DMS114 treated with DMSO at 0.1 percent for 48 hours (cell line): Measurements from ENCODE around the gene ATF7.
"Not testable (repeated sequence)": the region's sequence is repeated elsewhere in the genome, so short reads cannot be mapped to it uniquely, and the experiment has no call there.

ENCODE experiments used
- DNase-seq: peaks from one replicate; lab custom pipeline; 2025; ENCODE audit not compliant: unreplicated experiment; lab: John Stamatoyannopoulos, UW

The ATF7 gene

DNA sequence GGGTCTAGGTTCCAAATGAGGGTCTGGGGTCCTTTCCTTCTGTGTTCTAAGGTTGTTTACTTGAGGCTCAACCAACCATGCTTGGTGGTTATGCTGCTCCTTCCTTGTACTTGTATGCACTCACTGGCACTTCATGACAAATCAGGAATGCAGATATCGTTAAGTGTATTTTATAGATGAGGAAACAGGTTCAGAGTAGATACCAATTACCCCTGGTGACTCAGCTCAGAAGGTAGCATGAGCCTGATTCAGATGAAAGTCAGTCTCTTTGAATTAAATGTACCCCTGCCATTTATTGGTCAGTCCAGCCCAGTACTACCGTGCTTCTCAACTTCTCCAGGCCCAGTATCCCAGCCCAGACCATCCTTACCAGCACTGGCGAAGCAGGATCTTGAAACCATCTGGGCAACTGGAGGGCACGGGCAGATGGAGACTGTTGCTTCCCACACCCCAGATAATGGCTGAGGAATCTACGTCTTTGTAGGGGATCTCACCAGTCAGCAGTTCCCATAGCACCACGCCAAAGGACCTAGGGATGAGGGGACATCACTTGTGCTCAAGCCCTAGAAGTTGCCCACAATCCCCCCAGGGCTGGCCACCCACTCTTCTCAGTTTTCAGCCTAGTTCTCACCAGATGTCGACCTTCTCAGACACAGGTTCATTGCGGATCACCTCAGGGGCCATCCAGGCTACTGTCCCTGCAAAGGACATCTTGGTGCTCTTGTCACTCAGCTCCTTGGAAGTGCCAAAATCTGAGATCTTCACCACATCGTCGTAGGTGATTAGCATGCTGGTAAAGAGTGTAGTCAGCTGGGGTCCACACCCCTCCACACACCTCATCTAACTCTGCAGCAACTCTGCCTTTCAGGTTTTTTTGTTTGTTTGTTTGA is 141.3 kb downstream of the ATF7 start:
- no peak for DNase-seq

DNA sequence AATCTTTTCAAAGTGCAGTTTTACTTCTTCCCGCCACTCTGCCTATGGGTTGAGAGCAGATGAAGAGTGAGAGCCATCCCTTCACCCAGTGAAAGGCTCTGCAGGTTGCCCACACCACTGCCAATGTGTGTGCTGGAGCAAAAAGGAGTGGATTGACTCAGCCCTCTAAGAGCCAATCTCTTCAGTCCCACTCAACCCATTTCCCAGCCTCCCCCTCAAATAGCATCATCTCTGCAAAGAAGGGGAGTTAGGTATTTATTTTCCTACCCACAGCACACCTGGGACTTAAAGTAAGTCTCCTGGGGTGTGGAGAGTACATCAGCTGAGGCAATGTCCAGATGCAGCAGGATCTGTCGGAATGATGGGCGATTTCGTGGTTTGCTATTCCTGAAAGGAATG is 142.2 kb downstream of the ATF7 start:
- DNase-seq: no peak

DNA sequence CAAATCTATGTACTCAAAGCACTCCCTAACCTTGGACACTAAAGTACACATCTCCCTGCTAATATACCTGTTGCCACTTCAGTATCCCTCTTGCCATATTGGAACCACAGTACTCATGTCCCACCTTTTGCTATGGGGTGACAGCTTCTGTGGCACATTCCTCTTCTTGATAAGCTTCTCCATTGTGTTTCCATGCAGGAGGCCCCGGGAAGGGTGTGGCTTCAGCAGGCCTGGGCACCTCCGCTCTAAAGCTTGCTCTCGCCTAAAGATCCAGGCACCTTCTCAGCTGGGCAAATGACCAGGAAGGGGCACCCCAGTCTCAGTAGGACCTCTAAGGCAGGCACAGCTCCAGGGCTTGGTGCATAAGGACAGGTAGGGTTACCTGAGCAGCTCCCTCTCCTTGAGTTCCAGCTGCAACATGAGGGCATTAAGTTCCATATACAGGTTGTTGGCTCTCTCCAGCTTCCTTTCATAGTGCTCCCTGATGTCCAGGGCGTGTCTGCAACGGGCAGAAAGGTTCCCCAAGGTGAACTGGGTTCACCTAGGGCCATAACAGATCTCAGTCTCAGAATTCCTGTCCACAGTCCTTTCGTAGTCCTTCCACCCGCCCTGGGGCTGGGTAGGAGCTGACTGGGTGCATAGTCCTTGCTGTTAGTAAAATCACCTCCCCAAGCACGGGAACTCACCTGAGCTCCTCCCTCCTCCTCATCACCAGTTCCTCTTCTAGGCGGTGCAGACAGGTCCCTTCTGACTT is 142.8 kb downstream of the ATF7 start:
- DNase-seq: no peak

DNA sequence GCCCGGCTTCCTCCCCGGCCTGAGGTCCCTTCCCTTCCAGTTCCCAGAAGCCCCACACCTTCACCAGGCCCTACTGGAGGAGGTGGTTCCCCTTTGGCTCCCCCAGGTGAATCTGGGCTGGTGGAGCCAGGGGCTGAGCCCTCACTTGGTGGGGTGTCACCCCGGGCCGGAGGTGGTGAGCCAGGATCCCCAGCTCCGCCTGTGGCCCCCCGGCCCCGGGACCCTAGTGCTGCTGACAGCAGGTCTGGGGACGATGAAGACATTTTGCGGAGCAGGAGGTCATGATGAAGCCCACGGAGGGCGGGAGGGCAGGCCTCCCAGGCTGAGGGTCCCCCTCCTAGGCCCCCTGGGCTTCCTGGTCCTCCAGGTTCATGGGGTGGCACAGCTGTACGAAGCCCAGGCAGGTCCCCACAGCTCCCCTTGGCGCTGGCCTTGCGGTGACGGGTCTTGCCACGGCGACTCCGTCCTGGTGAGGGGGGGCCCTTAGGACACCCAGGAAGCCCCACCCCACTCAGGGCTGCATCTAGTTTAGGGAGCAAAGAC is 143.5 kb downstream of the ATF7 start:
- DNase-seq: no peak

DNA sequence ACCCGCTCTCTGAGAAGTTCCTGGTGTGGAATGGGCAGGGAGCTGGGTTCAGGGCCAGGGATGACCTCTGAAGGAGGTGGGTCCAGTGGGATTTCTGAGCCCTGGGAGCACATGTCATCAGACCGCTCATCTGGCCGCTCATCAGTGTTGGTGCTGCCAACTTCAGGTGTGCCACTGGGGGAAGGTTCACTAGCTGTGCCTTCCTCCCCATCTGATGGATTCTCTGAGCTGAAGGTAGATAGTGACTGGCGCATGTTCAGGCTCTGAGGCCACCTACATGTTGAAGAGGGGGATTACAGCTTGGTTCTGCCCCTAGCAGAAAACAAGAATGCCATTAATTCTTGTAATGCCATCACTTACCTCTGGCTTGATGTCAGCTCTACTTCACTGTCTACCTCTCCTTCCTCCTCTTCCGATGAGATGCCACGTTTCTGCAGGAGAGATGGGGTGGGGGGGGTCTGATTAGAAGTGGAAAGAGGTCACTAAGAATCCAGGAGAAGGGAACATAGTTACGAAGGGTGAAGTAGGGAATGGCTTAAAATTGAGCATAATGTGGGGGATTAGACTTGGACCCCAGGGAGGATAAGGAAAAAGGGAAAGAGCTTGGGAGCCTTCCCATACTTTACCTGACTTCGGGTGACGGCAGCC is 144.1 kb downstream of the ATF7 start:
- DNase-seq: peak; percentile 55

DNA sequence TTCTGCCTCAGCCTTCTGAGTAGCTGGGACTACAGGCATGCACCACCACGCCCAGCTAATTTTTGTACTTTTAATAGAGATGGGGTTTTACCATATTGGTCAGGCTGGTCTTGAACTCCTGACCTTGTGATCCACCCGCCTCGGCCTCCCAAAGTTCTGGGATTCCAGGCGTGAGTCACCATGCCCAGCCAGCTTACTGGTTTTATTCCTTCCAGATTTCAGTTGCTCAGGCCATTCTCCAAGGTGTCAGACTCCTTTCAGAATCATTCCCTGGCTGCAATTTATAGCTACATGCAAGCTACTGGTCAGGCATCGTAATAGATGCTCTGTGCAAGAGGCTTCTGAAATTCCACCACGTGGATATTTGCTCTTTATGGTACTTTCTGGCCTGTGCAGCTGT is 144.7 kb downstream of the ATF7 start:
- DNase-seq: not testable (repeated sequence)

DNA sequence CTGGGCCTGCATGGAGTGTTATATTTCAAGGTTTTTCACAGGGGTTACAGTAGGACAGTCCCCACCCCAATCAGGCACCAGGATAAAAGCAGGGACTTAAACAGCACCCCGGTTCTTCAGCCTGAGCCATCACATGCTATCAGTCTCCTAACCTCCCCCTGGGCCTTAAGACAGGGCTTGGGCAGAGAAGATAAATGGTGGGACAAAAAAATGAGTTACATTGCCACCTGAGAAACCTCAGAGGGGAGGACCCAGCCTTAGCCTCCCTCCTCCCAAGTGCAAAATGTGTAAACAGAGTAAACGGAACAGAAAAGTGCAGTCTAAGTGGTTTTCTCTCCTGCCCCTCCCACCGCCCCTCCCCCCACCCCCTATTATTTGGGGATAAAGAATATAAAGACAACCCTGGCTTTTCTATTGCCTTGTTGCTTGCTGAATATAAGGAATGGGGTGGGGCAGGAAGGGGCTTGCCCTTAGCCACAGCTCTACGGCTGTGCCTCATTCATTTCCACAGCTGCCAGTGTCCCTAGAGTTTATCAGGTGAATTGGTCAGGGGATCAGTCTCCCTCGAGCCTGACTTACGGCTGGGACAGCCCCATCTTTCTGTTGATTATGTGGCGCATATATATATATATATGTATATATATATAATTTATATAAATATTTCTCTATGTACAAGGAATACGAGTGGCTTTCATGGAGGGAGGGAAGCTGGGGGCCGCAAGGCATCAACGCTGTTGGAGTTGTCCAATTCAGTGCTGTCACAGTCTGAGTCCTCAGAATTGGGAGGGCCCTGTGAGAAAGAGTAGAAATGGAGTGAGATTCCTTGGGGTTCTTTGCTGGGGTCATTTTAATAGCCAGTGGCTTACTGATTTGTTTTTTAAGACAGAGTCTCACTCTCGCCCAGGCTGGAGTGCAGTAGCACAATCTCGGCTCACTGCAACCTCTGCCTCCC is 145.4 kb downstream of the ATF7 start:
- no peak for DNase-seq

DNA sequence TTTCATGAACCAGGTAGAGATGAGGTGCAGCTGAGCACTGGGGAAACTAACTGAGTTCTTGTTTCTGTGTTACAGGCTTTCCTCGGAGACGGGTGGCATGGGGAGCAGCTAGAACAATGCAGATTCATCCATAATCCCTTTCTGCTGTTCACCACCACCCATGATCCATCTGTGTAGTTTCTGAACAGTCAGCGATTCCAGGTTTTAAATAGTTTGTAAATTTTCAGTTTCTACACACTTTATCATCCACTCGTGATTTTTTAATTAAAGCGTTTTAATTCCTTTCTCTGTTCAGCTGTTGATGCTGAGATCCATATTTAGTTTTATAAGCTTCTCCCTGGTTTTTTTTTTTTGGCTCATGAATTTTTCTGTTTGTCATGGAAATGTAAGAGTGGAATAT is 146.9 kb downstream of the ATF7 start:
- DNase-seq: no peak

DNA sequence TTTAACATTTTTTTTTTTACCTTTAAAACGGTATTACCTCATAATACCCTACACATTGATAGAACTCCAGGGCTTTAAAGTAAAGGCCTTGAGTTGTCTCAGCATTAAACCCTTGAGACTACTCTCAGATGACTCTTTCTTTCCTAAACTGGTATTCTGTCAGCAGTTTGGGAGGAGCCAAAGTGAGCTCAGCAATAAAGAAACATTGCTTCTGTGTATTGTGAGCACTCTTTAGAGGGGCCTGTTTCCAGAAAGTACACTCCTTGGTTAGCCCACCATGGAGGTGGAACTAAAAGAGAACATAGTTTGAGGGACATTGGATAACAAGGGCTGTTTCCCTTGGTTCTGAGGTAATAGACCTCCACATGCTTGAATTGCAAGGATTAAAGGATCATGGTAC is 147.3 kb downstream of the ATF7 start:
- DNase-seq: no peak

DNA sequence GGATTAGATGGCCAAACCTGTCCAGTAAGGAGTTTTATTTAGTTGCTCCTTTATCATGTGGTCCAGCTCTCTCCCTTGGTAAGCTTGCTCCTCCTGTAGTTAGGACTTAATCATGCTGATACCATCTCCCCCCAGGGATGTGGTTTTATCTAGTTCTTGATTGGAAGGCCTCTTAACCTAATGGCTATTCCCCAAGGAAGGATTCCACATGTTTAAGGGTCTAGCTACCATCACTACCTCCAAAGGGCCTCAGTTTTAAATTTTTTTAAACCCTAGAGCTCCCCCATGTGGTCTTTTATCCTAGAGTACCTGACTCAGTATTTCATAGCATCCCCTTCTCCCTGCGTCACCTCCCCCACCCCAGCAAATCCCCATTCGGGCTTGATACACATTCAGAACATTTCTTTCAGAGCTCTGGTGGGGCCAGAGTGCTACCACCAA is 149.4 kb downstream of the ATF7 start:
- peak; percentile 60 for DNase-seq

DNA sequence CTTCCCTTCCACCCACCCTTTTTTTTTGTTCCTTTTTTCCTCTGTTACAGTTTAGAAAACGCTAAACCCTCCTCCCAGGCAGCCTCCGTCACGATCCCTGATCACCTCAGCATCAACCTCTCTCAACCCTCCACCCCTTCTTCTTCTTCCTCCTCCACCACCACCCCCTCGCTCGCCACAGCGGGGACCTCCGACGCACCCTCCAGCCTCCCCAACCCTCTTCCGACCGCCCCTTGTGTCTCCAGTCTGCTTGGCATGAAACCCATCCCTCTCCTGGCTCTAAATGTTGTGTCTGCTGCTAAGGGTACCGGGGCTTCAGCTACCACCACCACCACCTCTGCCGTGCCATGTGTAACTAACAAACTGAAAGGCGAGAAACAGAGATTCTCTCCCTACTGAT is 151.4 kb downstream of the ATF7 start:
- no peak for DNase-seq

DNA sequence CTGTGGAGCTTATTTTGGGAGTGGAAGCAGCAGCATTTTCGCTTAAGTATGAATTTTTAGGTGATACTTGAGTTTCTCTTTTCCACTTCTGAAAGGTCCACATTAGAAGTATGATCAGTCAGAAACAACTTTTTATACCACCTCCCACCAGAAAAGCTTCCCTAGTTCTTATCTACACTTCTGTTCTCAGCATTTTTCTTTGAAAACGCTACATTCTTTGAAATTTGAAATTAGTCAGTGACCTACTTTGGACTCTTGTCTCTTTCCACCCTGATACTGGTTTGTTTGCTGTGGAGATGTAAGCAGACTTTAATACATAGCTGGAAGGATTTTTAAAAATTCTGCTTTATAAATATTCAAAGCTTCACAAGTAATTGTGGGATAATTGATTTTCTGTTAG is 152.1 kb downstream of the ATF7 start:
- DNase-seq: no peak

DNA sequence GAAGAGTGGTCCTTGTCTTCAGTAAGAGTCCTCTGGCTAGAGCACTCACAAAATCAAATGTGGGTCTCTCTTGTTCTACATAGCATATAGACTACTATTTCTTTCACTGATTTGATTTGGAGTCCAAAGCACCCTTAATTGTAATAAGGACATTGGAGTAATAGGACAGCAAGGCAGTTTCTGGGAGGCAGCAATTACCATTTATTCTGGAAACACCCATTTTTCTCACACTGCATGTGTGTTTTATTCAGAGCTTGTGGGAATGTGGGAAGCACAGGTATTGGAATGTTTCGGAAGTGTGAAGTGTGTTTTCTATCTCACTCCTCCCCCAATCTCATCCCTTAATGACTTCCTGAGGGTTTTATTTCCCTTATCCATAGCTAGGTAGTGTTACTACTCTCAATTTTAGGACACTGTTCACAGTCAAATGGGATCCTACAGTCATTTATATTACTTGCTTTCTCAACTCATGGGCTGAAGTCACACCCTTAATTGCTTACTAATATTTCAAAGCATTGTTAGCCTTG is 154.1 kb downstream of the ATF7 start:
- no peak for DNase-seq

DNA sequence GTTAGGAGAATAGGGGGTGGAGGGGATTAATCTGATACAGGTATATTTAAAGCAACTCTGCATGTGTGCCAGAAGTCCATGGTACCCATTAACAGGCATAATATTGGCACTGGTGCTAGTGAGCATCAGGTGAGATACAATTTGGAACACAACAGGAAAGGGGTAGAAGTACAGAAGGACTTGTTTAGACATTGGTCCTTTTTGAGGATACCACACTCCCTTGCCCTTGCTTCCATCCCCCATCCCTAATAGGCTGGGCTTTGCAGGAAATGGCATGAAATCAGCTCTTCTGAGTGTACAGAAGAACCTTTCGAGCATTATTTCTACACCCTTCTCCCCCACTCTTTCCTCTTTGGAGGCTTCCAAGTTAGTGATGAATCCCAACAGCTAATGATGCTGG is 157.9 kb downstream of the ATF7 start:
- no peak for DNase-seq

DNA sequence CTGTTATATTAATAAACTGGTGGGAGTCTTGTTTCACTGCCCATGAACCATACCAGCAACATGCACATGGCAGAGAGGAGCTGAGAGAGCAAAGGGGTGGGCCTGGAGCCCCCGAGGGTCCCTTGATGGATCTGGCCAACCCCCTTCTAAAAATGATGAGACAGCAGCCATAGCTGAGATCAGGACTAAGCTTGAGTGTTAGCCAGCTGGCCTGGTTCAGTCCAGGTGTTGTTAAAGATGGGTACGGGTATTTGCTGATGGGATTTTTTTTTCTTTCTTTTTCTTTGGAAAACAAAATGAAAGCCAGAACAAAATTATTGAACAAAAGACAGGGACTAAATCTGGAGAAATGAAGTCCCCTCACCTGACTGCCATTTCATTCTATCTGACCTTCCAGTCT is 158.3 kb downstream of the ATF7 start:
- DNase-seq: no peak

DNA sequence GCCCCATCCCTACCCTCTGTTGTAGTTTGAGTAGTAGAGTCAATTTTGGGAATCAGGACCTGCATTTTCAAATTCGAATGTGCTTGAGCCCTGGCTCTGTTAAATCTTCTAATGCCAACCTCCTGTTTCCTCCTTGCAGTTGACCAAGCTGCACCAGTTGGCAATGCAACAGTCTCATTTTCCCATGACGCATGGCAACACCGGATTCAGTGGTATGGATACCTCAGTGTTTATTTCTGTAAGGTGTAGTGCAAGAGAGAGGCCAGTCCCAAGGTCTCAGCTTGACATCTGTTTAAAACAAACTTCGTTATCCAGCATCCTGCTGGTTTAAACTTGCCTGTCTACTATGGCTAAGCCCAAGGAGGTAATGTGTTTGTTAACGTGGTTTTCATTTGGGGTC is 159.1 kb downstream of the ATF7 start:
- no peak for DNase-seq

DNA sequence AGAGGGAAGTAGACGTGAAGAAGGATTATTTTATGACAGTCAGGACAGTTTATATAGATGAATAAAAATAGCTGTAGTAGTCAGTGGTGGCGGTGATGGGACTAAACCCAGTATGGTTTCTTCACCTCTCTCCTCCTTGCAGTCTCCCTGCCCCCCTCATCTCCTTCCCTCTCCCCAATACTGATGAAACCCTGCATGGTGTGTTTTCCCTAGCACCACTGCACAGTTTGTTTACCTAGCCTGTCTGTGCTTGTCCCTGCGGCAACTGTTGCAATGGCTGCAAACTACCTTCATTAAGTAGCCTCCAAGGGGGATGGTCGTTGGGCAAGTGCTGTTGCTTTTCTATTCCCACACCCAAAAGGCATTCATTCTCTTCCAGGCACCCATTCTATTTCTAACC is 159.5 kb downstream of the ATF7 start:
- DNase-seq: no peak

DNA sequence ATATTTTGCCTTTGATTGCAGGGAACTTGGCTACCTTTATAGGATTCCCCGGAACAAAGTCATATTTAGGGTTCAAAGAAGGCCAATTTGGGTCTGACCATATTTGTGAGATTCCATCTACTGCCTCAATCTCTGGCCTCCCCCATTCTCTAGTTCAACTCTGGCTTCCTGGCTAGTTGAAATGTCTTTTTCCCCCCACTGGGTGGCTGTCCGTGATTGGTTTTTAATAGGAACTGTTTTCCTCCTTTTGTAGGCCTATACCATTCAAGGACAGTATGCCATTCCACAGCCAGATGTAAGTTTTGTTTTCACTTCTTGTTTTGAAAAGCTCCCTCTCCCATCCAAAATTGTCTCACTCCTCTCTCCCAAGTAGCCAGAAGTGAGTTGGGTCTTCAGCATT is 160.5 kb downstream of the ATF7 start:
- DNase-seq: no peak

DNA sequence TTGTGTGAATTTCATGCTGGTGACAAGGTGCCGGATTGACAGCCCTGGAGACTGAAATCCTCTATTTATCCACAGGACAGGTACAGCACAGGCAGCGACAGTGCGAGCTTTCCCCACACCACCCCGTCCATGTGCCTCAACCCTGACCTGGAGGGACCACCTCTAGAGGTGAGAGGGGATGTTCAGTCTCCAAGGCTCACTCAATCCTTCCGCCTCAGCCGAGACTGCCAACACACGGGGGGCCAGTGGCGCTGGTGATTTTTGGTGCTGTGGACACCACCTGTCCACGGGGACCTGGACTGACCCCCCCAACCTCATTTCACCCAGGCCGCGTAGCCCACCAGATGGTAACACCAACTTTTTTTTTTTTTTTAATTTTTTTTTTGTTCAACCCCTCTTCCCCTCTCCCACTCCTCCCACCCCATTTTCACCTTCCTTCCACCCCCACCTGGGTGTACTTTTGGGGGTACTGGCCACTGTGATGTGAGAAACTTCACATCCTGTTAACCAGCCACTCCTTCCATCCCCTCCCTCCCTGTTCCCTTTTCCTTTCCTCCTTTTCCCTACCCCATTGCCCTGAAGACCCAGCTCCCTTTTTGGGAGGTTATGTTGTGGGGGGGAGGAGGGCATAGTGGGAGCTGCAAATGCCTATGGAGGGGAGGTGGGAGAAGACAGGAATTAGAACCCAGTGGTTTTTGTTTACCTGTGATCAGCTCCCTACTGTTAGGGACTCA is 161.3 kb downstream of the ATF7 start:
- DNase-seq: no peak
